ENCODE measurements around the gene CDK17. TPM values are rescaled to one million over a fixed set of nuclear protein-coding genes. Genes with fewer than 3 reads are reported as not detected.

Gene CDK17
- total and polyA plus RNA-seq, 7 donors, result 4.6 to 117 (median 63.2) TPM

- H3K36me3 ChIP-seq, result no peaks in the 10 kb centered on the region
- H3K4me1 ChIP-seq, result peaks cover 0 to 94% (median 91%) of the 10 kb centered on the region in 4 donors
- intact Hi-C loops (cut with DNase I), result loop anchor here (10.0 kb wide), 1 partner anchor 1024 kb away; the partner anchor contains the start of genes FGD6 and VEZT
- DNase-seq, result peak; percentile 72
- WGBS, 2 donors, result 77 to 79% methylated on average over 13 of the region's 13 CpGs
- H3K4me3 ChIP-seq, result no peak overlapping the region
- H3K9me3 ChIP-seq, result no peaks in the 10 kb centered on the region
- no peaks in the 10 kb centered on the region for H3K27me3 ChIP-seq
- TF ChIP-seq CTCF (IDR thresholded peaks at IDR 0.05) (no peak), POLR2AphosphoS5 (IDR thresholded peaks at IDR 0.05) (peak in 1 of 4 donors; percentile 55), POLR2A (IDR thresholded peaks at IDR 0.05) (no peak), EP300 (IDR thresholded peaks at IDR 0.05) (peak in 1 of 4 donors; percentile 30)
- peak overlapping the region; percentile 92 to 97 (median 95) for H3K27ac ChIP-seq
These were observed 161.7 kb downstream of the CDK17 start for GRCh38 chr12:96238336-96239047.

- peaks cover 0 to 99% (median 97%) of the 10 kb centered on the region in 4 donors for H3K4me1 ChIP-seq
- no peaks in the 10 kb centered on the region for H3K36me3 ChIP-seq
- 42 to 75% methylated on average over 9 of the region's 9 CpGs for WGBS, 2 donors
- H3K4me3 ChIP-seq, result no peak overlapping the region
- DNase-seq, result peak; percentile 93
- no peaks in the 10 kb centered on the region for H3K9me3 ChIP-seq
- H3K27me3 ChIP-seq, result no peaks in the 10 kb centered on the region
- TF ChIP-seq POLR2A (IDR thresholded peaks at IDR 0.05) (no peak), CTCF (IDR thresholded peaks at IDR 0.05) (no peak), EP300 (IDR thresholded peaks at IDR 0.05) (peak in 3 of 4 donors; percentile 14 to 93 (median 79)), POLR2AphosphoS5 (IDR thresholded peaks at IDR 0.05) (peak; percentile 65 to 93 (median 77))
- H3K27ac ChIP-seq, result peak overlapping the region; percentile 92 to 97 (median 95)
- intact Hi-C loops (cut with DNase I), result loop anchor here (10.0 kb wide), 1 partner anchor 1023 kb away; the partner anchor contains the start of genes FGD6 and VEZT
These were observed 162.7 kb downstream of the CDK17 start for GRCh38 chr12:96237465-96238077.

- H3K4me1 ChIP-seq, result peaks cover 0 to 99% (median 97%) of the 10 kb centered on the region in 4 donors
- no peak for DNase-seq
- no peaks in the 10 kb centered on the region for H3K27me3 ChIP-seq
- no peak for TF ChIP-seq EP300 (IDR thresholded peaks at IDR 0.05)
- peak in 1 of 4 donors; percentile 20 for TF ChIP-seq POLR2AphosphoS5 (IDR thresholded peaks at IDR 0.05)
- 78 to 86% methylated on average over 7 of the region's 7 CpGs for WGBS, 2 donors
- intact Hi-C loops (cut with DNase I), result loop anchor here (10.0 kb wide), 1 partner anchor 1022 kb away; the partner anchor contains the start of genes FGD6 and VEZT
- H3K9me3 ChIP-seq, result no peaks in the 10 kb centered on the region
- H3K36me3 ChIP-seq, result no peaks in the 10 kb centered on the region
- peak overlapping the region; percentile 92 to 97 (median 95) for H3K27ac ChIP-seq
- no peak overlapping the region for H3K4me3 ChIP-seq
These were observed 163.2 kb downstream of the CDK17 start for GRCh38 chr12:96237035-96237434.

- Histone ChIP-seq H3K4me3 (no peak overlapping the region), H3K27ac (peak overlapping the region; percentile 92 to 97 (median 95)), H3K4me1 (peaks cover 0 to 99% (median 97%) of the 10 kb centered on the region in 4 donors), H3K9me3 (no peaks in the 10 kb centered on the region), H3K36me3 (no peaks in the 10 kb centered on the region), H3K27me3 (no peaks in the 10 kb centered on the region)
- intact Hi-C loops (cut with DNase I), result loop anchor here (10.0 kb wide), 1 partner anchor 1022 kb away; the partner anchor contains the start of genes FGD6 and VEZT
- peak; percentile 90 for DNase-seq
- TF ChIP-seq POLR2AphosphoS5 (IDR thresholded peaks at IDR 0.05) (peak; percentile 53 to 73 (median 70)), EP300 (IDR thresholded peaks at IDR 0.05) (peak in 1 of 4 donors; percentile 79), CTCF (IDR thresholded peaks at IDR 0.05) (no peak), POLR2A (IDR thresholded peaks at IDR 0.05) (no peak)
- WGBS, 2 donors, result 60 to 61% methylated on average over 18 of the region's 18 CpGs
These were observed 163.9 kb downstream of the CDK17 start for GRCh38 chr12:96236221-96236822.
